IMR-90 (cell line): ENCODE data around the gene LGMN. TPM values are rescaled to one million over a fixed set of nuclear protein-coding genes. Genes with fewer than 3 reads are reported as not detected.

Experiments used
- ATAC-seq: fragments of 200-7000 bp; cut with Tn5 transposase; 2 replicates; pipeline ENCODE4 v1.9.1; 2020; ENCODE audit warnings: low read depth, mild to moderate bottlenecking, moderate library complexity
- BruUV-seq: library from RNA; stranded (reverse); fragments of 400-500 nt; replicated peaks from 2 replicates; lab custom pipeline; 2021; lab: Mats Ljungman, UMichigan
- CTCF ChIA-PET: fragments of 300-600 bp; formaldehyde crosslinking; extraction: SDS; loops from one replicate; lab custom pipeline; 2021; ENCODE audit warnings: antibody characterized with exemption; lab: Yijun Ruan, JAX
- POLR2A ChIA-PET: fragments of 300-600 bp; sonication (Branson Sonifier 250); formaldehyde crosslinking; loops from one replicate; lab custom pipeline; 2022; ENCODE audit warnings: antibody characterized with exemption; ENCODE audit not compliant: unreplicated experiment; lab: Charles Lee
- DNase-seq: peaks from one replicate; pipeline ENCODE4 v3.0.0; 2013
- H2AFZ ChIP-seq: replicated peaks from 2 replicates; pipeline ENCODE3; 2013; ENCODE audit warnings: low read length, mild to moderate bottlenecking; ENCODE audit not compliant: poor library complexity
- H2AK5ac ChIP-seq: 2 replicates; pipeline ENCODE4 v1.6.1; 2013; ENCODE audit warnings: low read depth, low read length, inconsistent platforms
- H2AK9ac ChIP-seq: replicated peaks from 2 replicates; pipeline ENCODE3; 2013; ENCODE audit warnings: mild to moderate bottlenecking, low read depth, low read length, moderate library complexity; ENCODE audit not compliant: poor library complexity
- H2BK120ac ChIP-seq: 2 replicates; pipeline ENCODE4 v1.6.1; 2013; ENCODE audit warnings: low read depth, low read length, inconsistent platforms
- H2BK15ac ChIP-seq: 3 replicates; pipeline ENCODE4 v1.6.1; 2013; ENCODE audit warnings: low read depth, low read length, inconsistent platforms
- H2BK20ac ChIP-seq: 2 replicates; pipeline ENCODE4 v1.6.1; 2013; ENCODE audit warnings: low read depth, mild to moderate bottlenecking, inconsistent platforms, low read length, moderate library complexity
- H2BK5ac ChIP-seq: 2 replicates; pipeline ENCODE4 v1.6.1; 2013; ENCODE audit warnings: mild to moderate bottlenecking, low read depth, low read length, inconsistent platforms; ENCODE audit not compliant: poor library complexity, severe bottlenecking
- H3K14ac ChIP-seq: replicated peaks from 2 replicates; pipeline ENCODE4 v1.6.1; 2013; ENCODE audit warnings: low read depth, low read length, inconsistent platforms
- H3K18ac ChIP-seq: 2 replicates; pipeline ENCODE4 v1.6.1; 2013; ENCODE audit warnings: low read depth, low read length, control low read depth
- H3K23ac ChIP-seq: 2 replicates; pipeline ENCODE4 v1.6.1; 2013; ENCODE audit warnings: low read depth, low read length, inconsistent platforms
- H3K27ac ChIP-seq: 2 replicates; pipeline ENCODE4 v1.5.1; 2013; ENCODE audit warnings: mild to moderate bottlenecking, control low read depth, low read length; ENCODE audit not compliant: insufficient read depth
- H3K27me3 ChIP-seq: 2 replicates; pipeline ENCODE4 v1.6.1; 2013; ENCODE audit warnings: low read length; ENCODE audit not compliant: control insufficient read depth, insufficient read depth
- H3K36me3 ChIP-seq: 2 replicates; pipeline ENCODE4 v1.6.1; 2013; ENCODE audit warnings: low read length, mixed read lengths; ENCODE audit not compliant: control insufficient read depth, insufficient read depth
- H3K4ac ChIP-seq: 2 replicates; pipeline ENCODE4 v1.6.1; 2013; ENCODE audit warnings: low read depth, low read length, inconsistent platforms
- H3K4me1 ChIP-seq: 2 replicates; pipeline ENCODE4 v1.6.1; 2013; ENCODE audit warnings: low read length, mixed read lengths; ENCODE audit not compliant: control insufficient read depth, insufficient read depth
- H3K4me2 ChIP-seq: 2 replicates; pipeline ENCODE4 v1.6.1; 2013; ENCODE audit warnings: low read depth, mild to moderate bottlenecking, control low read depth, low read length, moderate library complexity
- H3K4me3 ChIP-seq: 2 replicates; pipeline ENCODE4 v1.5.1; 2013; ENCODE audit warnings: low read depth, mild to moderate bottlenecking, control low read depth, low read length, moderate library complexity; ENCODE audit not compliant: insufficient read depth
- H3K56ac ChIP-seq: 2 replicates; pipeline ENCODE4 v1.6.1; 2013; ENCODE audit warnings: low read length, inconsistent platforms; ENCODE audit not compliant: insufficient read depth; ENCODE audit errors: extremely low read depth
- H3K79me1 ChIP-seq, 2 experiments: 2 replicates each; pipeline ENCODE4 v1.6.1; 2013; ENCODE audit warnings: low read length in 2 of 2, inconsistent platforms in 1 of 2, low read depth in 1 of 2
- H3K9ac ChIP-seq: 2 replicates; pipeline ENCODE4 v1.6.1; 2013; ENCODE audit warnings: low read depth, low read length, control low read depth
- H3K9me1 ChIP-seq: 2 replicates; pipeline ENCODE4 v1.6.1; 2013; ENCODE audit warnings: low read length, inconsistent platforms; ENCODE audit not compliant: insufficient read depth
- H3K9me3 ChIP-seq: 2 replicates; pipeline ENCODE4 v1.6.1; 2013; ENCODE audit warnings: low read length; ENCODE audit not compliant: control insufficient read depth, insufficient read depth
- H4K20me1 ChIP-seq: 2 replicates; pipeline ENCODE4 v1.6.1; 2013; ENCODE audit warnings: low read length, inconsistent platforms; ENCODE audit not compliant: insufficient read depth
- H4K5ac ChIP-seq: 2 replicates; pipeline ENCODE4 v1.6.1; 2013; ENCODE audit warnings: mild to moderate bottlenecking, low read depth, low read length, control low read depth
- H4K8ac ChIP-seq, 2 experiments: 2 replicates each; pipeline ENCODE4 v1.6.1; 2013; ENCODE audit warnings: low read depth in 2 of 2, low read length in 2 of 2, control low read depth in 1 of 2, inconsistent platforms in 1 of 2
- H4K91ac ChIP-seq: 2 replicates; pipeline ENCODE4 v1.6.1; 2013; ENCODE audit warnings: low read depth, low read length, inconsistent platforms; ENCODE audit not compliant: insufficient read depth
- CTCF ChIP-seq: conservative IDR thresholded peaks from 2 replicates; pipeline ENCODE4 v1.5.1; 2012; ENCODE audit warnings: mild to moderate bottlenecking, low read depth, low read length, improper control_type of control experiment
- WGBS, 2 experiments: methylation state at CpG; one replicate each; pipeline versions ENCODE4 v1.1.5 to v1.1.7; 2013; ENCODE audit warnings: missing lambda C conversion rate in 2 of 2; ENCODE audit not compliant: insufficient read length in 1 of 2; ENCODE audit errors: extremely low coverage in 2 of 2; 5-methylcytosine and 5-hydroxymethylcytosine counted together
- dilution Hi-C: fragments of 300-500 bp; cut with HindIII; formaldehyde crosslinking; loops from one replicate; pipeline ENCODE4 v1.14.3; 2018; ENCODE audit warnings: low sequenced_read_pairs; ENCODE audit not compliant: unreplicated experiment
- in situ Hi-C: fragments of 300-500 bp; cut with MboI; formaldehyde crosslinking; loops from 3 replicates; pipeline ENCODE4 v1.14.3; 2019; ENCODE audit warnings: low sequenced_read_pairs, inconsistent platforms, mixed read lengths
- intact Hi-C: fragments of 100-400 bp; cut with micrococcal nuclease; formaldehyde crosslinking; loops from 2 replicates; pipeline ENCODE4 v1.10.0; 2022
- polyA plus RNA-seq, 3 experiments: library from polyadenylated mRNA; depleted of rRNA; stranded (reverse); fragments of >200 nt; gene quantifications; 2 replicates each; pipeline ENCODE4 v1.2.3, GENCODE V29; 2012; ENCODE audit warnings: low replicate concordance in 1 of 3
- total RNA-seq: library from RNA; depleted of rRNA; stranded (reverse); fragments of >200 nt; gene quantifications from 2 replicates; pipeline ENCODE4 v1.2.3, GENCODE V29; 2012

The LGMN gene
- total and polyA plus RNA-seq, 2 of the 4 experiments (the other 2 are of a cell fraction): 19.2 to 39.3 TPM

DNA sequence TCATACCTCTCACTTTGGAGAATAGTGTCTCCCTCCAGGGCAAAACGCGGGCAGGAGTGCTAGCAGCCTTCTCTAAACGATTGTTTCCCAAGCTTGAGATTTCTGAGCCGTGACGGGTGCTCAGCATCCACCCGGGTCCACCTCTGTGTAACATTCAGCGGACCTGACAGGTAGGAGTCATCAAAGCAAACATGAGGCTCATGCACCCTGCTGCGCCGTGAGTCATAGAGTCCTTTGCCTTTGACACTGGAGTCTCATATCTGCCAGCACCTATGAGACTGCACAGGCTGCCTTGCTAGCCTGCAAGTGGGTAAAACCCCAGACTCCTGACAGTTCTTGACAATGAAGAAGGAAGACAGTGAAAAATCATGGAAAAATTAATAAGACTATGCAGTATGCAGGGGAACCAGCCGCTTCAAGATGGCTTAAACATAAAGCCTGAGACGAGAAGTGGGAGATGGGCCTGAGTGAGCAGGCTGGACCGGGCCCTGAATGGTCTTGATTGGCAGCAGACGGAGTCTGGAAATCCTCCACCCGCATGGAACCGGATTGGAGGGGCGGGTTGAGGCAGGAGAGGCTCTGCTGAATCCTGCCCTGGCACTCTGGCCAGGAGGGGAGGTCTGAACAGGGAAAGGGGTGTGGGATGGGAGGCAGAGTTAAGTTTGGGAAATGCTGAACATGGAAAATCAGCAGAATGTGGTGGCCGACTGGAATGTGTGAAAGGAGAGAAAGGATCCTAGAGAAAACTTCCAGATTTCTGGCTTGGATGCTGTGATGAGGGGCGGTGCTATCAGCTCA is 54.2 kb downstream of the LGMN start:
- CTCF ChIA-PET: interaction anchor here (0.6 kb wide), 1 partner anchor 20 kb away, joined by 3 read pairs; no protein-coding TSS in a partner anchor
- Histone ChIP-seq H4K20me1 (no peaks in the 10 kb centered on the region), H3K36me3 (peaks cover 3% of the 10 kb centered on the region; the same call in 1 of the 2 replicates), H2AK5ac (no peak overlapping the region), H3K56ac (no peak overlapping the region), H3K79me1 (no peaks in the 10 kb centered on the region), H3K4me3 (no peak overlapping the region), H3K9me1 (no peaks in the 10 kb centered on the region), H3K27ac (no peak overlapping the region), H2AFZ (no peak overlapping the region), H2BK15ac (no peak overlapping the region), H3K9me3 (no peaks in the 10 kb centered on the region), H2BK5ac (no peak overlapping the region), H3K9ac (no peak overlapping the region), H3K18ac (no peak overlapping the region), H4K5ac (no peak overlapping the region), H3K4me1 (peaks cover 5% of the 10 kb centered on the region; the same call in 1 of the 2 replicates), H3K27me3 (peaks cover 2% of the 10 kb centered on the region), H2BK20ac (no peak overlapping the region), H3K14ac (no peak overlapping the region), H3K23ac (no peak overlapping the region), H3K4ac (no peak overlapping the region), H4K8ac (no peak overlapping the region), H3K4me2 (no peak overlapping the region), H4K91ac (no peak overlapping the region), H2BK120ac (no peak overlapping the region), H2AK9ac (no peak overlapping the region)
- DNase-seq (no peak), ATAC-seq (no peak)
- TF ChIP-seq CTCF: no peak
- in situ Hi-C loops (no loop called here), dilution Hi-C loops (no loop called here), intact Hi-C loops (no loop called here)
- no TSS peak for BruUV-seq
- 73% methylated on average over 13 of the region's 18 CpGs; no CpG with 5 or more reads in 1 of the 2 experiments for WGBS, 2 experiments
- POLR2A ChIA-PET: no interaction called here
